NCI-H2196 treated with DMSO at 0.1 percent for 48 hours (cell line): ENCODE data around the gene CPNE8.
"Not testable (repeated sequence)": the region's sequence is repeated elsewhere in the genome, so short reads cannot be mapped to it uniquely, and the experiment has no call there.

Experiments used
- DNase-seq: peaks from one replicate; lab custom pipeline; 2025; ENCODE audit not compliant: unreplicated experiment; lab: John Stamatoyannopoulos, UW

The CPNE8 gene

GRCh38 chr12:38744041-38744440 is 161.3 kb downstream of the CPNE8 start:
- no peak for DNase-seq

- DNase-seq, result not testable (repeated sequence)
These were observed 162.9 kb downstream of the CPNE8 start for GRCh38 chr12:38742496-38742895.

- DNase-seq, result no peak
These were observed 168.6 kb downstream of the CPNE8 start for GRCh38 chr12:38736821-38737220.

- no peak for DNase-seq
These were observed 172.6 kb downstream of the CPNE8 start for GRCh38 chr12:38732761-38733160.

DNA sequence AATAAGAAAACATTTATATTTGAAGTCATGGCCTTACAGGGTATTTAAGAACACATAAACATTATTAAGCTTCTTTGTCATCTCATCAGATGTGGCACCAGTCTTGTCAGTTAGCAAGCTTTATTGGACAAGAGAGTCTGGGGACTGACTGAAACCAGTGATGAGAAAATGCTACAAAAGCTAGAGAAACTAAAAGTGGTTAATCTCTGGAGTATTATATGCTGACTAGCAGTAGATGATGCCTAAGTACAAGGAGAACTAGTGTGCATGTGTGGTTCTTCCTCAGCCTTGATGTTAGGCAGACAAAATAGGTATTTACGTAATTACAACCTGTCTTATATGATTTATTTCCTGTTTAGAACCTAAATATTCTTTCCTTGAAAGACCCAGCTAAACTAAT is 176.5 kb downstream of the CPNE8 start:
- no peak for DNase-seq

- DNase-seq, result no peak
These were observed 183.7 kb downstream of the CPNE8 start for GRCh38 chr12:38721611-38722252.

DNA sequence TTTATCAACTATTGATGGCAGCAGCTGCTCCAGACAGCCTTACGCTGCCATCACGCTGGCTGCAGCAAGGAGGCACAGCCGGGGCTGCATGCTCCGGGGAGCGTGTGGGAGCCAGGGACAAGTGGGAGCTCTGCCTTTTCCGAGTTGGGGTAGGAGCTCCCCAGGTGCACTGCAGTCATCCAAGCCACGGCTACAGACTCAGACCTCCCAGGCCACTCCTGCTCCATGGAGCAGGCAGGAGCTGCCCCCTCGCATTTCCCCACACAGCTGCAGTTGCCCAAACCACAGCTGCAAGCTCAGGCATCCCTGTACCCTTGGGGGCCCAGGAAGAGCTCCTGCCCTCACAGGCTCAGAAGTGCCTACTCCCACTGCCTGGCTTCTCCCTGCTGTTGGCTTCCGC is 184.7 kb downstream of the CPNE8 start:
- DNase-seq, result no peak

DNA sequence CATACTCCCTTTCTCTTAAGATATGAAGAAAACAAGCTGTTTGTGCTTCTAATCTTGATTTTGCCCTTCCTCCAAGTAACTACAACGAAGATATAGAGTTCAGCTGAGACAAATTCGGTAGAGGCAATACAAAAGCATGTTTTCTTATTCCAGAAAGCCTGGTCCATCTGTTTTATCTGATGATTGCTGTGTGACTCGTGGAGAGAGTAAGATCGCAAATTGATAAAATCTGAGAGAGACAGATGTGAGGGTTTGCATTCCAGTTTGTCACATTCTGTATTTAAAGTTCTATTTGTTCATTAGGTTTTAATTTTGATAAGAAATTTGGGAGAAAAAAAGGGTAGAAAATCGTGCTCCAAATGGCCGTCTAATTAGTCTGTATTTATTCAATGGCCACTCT is 192.1 kb downstream of the CPNE8 start:
- no peak for DNase-seq

DNA sequence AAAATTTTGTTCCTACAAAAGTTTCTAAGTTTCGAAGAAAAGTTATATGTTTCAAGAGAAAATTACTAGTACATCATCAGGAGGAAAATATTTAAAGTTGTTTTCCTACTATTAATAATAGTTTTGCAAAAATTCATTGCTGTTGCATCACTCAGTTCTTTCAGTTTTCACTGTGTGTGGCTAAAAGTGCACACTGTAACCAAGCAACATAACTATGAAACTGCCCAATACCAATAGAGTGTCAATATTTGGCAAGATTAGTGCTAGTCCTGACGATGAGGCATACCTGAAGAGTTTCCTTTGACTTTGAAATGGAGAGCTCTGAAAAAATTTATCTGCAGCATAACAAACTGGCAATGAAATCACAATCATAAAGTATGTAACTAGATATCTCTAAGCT is 194.3 kb downstream of the CPNE8 start:
- DNase-seq, result no peak

- DNase-seq, result no peak
These were observed 196.9 kb downstream of the CPNE8 start for GRCh38 chr12:38708466-38708865.

DNA sequence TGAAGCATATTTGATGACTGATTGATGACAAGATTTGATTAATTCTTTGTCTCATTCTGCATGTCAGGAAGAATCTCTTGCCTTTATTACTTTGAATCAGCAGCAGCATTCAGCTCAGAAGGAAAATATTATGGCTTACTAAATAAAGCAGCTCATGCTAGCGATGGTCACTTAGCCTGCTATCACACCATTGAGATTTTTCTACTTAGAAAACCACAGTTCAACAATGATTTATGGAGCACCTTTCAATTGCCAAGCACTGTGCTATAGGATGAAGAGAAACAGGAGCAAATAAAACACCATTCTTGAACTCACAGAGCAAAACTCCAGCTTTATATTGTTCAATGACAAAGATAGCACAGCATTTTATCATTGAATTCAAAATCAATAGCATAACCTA is 197.7 kb downstream of the CPNE8 start:
- no peak for DNase-seq

DNA sequence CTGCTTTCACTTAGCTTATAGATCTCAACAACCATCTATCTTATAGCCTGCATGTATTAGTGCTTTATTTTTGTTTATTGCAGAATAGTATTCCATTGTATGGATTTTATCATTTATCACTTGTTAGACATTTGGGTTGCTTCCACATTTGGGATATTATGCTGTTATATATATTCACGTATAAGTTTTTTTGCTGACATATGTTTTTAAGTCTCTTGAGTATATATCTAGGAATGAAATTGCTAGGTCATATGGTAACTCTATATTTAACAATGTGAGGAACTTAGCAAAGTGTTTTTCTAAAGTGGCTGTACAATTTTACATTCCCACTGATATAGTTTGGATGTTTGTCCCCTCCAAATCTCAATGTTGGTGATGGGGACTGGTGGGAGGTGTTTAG is 208.1 kb downstream of the CPNE8 start:
- no peak for DNase-seq

- no peak for DNase-seq
These were observed 210.3 kb downstream of the CPNE8 start for GRCh38 chr12:38695057-38695456.

GRCh38 chr12:38691164-38691563 is 214.2 kb downstream of the CPNE8 start:
- DNase-seq, result no peak

GRCh38 chr12:38690646-38691045 is 214.7 kb downstream of the CPNE8 start:
- DNase-seq, result no peak

GRCh38 chr12:38689704-38690103 is 215.7 kb downstream of the CPNE8 start:
- DNase-seq, result no peak

DNA sequence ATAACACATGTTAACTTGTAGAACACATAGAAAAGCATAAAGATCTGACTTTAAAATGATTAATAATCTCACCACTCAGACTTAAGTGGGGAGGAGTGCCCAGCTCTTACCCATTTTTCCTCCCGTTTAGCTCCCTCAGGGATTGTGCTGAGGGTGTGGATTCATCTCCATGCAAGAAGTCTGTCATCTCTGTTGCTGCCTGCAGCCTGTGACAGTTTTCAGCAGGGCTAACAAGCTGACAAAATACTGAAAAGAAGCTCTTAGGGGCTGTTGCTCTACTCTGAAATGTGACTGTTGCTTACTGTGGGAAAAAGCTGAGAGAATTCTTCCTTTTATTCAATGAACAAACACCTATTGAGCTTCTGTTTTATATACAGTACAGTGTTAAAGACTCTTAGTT is 216.2 kb downstream of the CPNE8 start:
- DNase-seq, result no peak

DNA sequence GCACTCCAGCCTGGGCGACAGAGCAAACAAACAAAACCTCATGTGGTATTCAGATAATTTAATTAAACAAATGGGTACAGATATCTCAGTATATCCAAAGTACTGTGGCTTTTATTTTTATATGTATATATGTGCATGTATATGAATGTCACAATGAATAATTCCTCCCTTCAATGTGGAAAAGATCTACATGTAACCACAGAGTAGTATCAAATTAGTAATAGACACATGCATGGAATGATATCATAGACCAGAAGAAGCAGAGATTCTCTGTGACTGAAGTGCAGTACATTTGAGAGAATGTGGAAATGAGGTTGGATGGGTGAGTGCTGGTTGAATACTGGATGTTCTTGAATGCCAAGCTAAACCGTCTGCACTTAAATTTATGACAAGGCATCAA is 222.9 kb downstream of the CPNE8 start:
- DNase-seq, result no peak

GRCh38 chr12:38669530-38669929 is 235.9 kb downstream of the CPNE8 start:
- no peak for DNase-seq

DNA sequence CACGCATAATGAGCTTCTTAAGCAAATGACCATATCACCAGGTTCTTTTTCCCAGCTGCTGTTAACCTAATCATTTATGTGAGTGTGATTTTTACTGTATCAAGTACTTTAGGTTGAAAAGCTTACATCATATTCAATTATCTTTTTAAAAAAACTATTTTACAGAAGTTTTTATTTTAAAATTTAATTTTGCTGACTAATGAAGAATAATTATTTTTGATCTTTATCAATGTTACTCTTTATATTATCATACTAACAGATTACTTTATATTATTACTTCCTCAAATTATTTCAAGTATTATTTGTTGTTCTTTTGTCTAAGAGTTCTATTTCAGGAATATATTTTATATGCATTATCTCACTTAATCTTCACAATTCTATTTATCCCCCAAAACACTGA is 236.3 kb downstream of the CPNE8 start:
- no peak for DNase-seq

DNA sequence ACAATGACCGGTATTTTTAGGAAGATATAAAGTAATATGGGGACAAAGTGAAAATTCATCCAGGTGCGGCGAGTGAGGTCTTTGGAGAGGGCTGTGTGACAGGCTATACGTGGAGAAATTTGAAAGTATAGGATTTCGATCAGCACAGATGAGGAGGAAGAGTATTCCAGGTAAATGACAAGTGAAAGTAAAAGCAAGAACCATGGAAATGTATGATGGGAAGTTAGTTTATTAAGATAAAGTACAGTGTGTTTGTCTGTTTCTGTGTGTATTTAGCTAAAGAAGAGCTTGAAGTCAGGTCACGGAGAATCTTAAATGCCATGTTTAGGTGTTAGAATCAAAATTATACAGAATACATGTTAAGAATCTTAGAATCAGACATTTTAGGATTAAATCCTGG is 239.0 kb downstream of the CPNE8 start:
- no peak for DNase-seq

DNA sequence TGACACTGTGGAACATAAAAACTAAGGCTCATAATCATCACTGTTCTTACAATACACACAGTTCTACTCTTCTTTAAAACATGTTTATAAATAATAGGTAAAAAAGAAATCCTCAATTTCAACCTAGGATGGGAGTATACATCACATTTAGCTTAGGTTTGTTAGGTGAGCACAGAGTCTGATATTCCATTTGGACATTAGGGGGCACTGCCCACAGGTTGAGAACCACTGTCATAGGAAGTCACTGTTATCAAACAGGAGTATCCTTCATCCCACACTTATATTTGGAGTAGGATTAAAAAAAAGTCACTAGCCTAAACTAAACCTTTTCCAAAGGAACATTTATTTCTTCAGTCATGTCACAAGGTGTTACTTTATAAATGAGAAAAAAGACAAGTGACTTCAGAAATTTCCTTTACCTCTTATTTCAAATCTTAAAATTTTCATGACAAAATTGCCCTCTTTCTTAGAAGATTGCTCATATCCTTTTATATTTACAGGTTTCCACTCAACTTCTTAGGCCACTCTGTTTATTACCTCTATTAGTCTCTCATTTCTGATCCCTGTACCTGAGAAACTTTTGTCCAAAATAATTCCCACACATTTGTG is 240.6 kb downstream of the CPNE8 start:
- no peak for DNase-seq

DNA sequence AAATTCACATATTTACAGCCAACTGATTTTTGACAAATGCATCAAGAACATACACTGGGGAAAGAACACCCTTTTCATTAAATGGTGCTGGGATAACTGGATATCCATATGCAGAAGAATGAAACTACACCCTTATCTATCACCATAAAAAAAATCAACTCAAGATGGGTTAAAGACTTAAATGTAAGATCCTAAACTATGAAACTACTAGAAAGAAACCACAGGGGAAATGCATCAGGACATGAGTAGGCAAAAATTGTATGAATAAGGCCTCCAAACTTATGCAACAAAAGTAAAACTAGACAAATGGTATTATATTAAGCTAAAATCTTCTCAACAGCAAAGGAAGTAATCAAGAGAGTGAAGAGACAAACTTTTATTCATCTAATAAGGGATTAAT is 242.6 kb downstream of the CPNE8 start:
- DNase-seq, result no peak
